ENCODE measurements around the gene TRIM38. TPM values are rescaled to one million over a fixed set of nuclear protein-coding genes. Genes with fewer than 3 reads are reported as not detected.

Gene TRIM38
- total and polyA plus RNA-seq, 2 of the 13 experiments (the other 11 are each of a cell fraction or from before 2014, with no cell fraction given) = 2.5 to 3.1 TPM

GRCh38 chr6:25991785-25992412 is 29.3 kb downstream of the TRIM38 start (continued):
- TF ChIP-seq ZNF318 (CRISPR knock-in tag; IDR thresholded peaks at IDR 0.05) (no peak), BRD4 (CRISPR knock-in tag; IDR thresholded peaks at IDR 0.05) (no peak), SMARCE1 (IDR thresholded peaks at IDR 0.05; ENCODE audit: borderline replicate concordance) (no peak), TRIM22 (IDR thresholded peaks at IDR 0.05) (no peak), REPIN1 (CRISPR knock-in tag; IDR thresholded peaks at IDR 0.05; ENCODE audit: borderline replicate concordance, low read depth) (0 out of 2 replicates have a peak, but pooled peaks have one; percentile 0), IRF2 (CRISPR knock-in tag; IDR thresholded peaks at IDR 0.05) (no peak; the same call in 1 of the 2 replicates), ZNF34 (CRISPR knock-in tag; IDR thresholded peaks at IDR 0.05; ENCODE audit: borderline replicate concordance) (no peak), MTF2 (CRISPR knock-in tag; IDR thresholded peaks at IDR 0.05; ENCODE audit: borderline replicate concordance) (no peak), TCF7 (IDR thresholded peaks at IDR 0.05; ENCODE audit: low read depth) (no peak), ZBTB43 (CRISPR knock-in tag; conservative IDR thresholded peaks at IDR 0.05) (no peak), ZNF18 (CRISPR knock-in tag; IDR thresholded peaks at IDR 0.05; ENCODE audit: insufficient replicate concordance) (no peak), DNMT3B (CRISPR knock-in tag; conservative IDR thresholded peaks at IDR 0.05) (no peak), CBX2 (IDR thresholded peaks at IDR 0.05; ENCODE audit: low read depth, low read length) (no peak), CBX2 (CRISPR knock-in tag; IDR thresholded peaks at IDR 0.05; ENCODE audit: low read depth) (no peak), RBAK (CRISPR knock-in tag; IDR thresholded peaks at IDR 0.05) (no peak), ZNF280B (CRISPR knock-in tag; IDR thresholded peaks at IDR 0.05; ENCODE audit: borderline replicate concordance) (peak; percentile 52; the same call in 1 of the 2 replicates)
